Measurements from ENCODE around the gene WDFY1.
A peak's percentile ranks its signal among the peaks of the same experiment; 100 is the strongest.

Gene WDFY1

GRCh38 chr2:223846515-223846914 lies 98.6 kb downstream of the WDFY1 start (continued):
- no peak for TF ChIP-seq ZNF302 (tag by site-specific recombination; IDR thresholded peaks at IDR 0.05; ENCODE audit: low read depth)
- TF ChIP-seq ZNF549 (tag by site-specific recombination; IDR thresholded peaks at IDR 0.05), result no peak
- no peak for TF ChIP-seq FEZF1 (tag by site-specific recombination; IDR thresholded peaks at IDR 0.05)
- no peak for TF ChIP-seq PRDM6 (tag by site-specific recombination; IDR thresholded peaks at IDR 0.05)
- no peak for TF ChIP-seq ZNF26 (tag by site-specific recombination; IDR thresholded peaks at IDR 0.05)
- no peak for TF ChIP-seq ZFP3 (tag by site-specific recombination; IDR thresholded peaks at IDR 0.05; ENCODE audit: low read depth)
- peak; percentile 47; the same call in 1 of the 2 replicates for TF ChIP-seq ZNF394 (tag by site-specific recombination; IDR thresholded peaks at IDR 0.05; ENCODE audit: borderline replicate concordance)
- no peak for TF ChIP-seq ZNF2 (tag by site-specific recombination; IDR thresholded peaks at IDR 0.05)
- no peak for TF ChIP-seq ZNF266 (tag by site-specific recombination; IDR thresholded peaks at IDR 0.05; ENCODE audit: low read depth)
- TF ChIP-seq ZNF704 (tag by site-specific recombination; IDR thresholded peaks at IDR 0.05), result no peak
- no peak for TF ChIP-seq GFI1B (tag by site-specific recombination; IDR thresholded peaks at IDR 0.05)
- TF ChIP-seq ZNF768 (tag by site-specific recombination; IDR thresholded peaks at IDR 0.05), result no peak
- no peak for TF ChIP-seq YY1 (tag by site-specific recombination; IDR thresholded peaks at IDR 0.05)
- no peak for TF ChIP-seq ZNF214 (tag by site-specific recombination; IDR thresholded peaks at IDR 0.05; ENCODE audit: borderline replicate concordance)
- no peak for TF ChIP-seq PBX3 (CRISPR knock-in tag; IDR thresholded peaks at IDR 0.05)
- no peak for TF ChIP-seq HOXD13 (CRISPR knock-in tag; IDR thresholded peaks at IDR 0.05; ENCODE audit: borderline replicate concordance)
- TF ChIP-seq ZNF664 (tag by site-specific recombination; IDR thresholded peaks at IDR 0.05), result no peak
- TF ChIP-seq SCRT2 (tag by site-specific recombination; IDR thresholded peaks at IDR 0.05), result no peak
- TF ChIP-seq ZBTB1 (tag by site-specific recombination; IDR thresholded peaks at IDR 0.05), result no peak
- no peak for TF ChIP-seq MYNN (tag by site-specific recombination; IDR thresholded peaks at IDR 0.05; ENCODE audit: borderline replicate concordance)
- no peak for TF ChIP-seq CTCF (tag by site-specific recombination; IDR thresholded peaks at IDR 0.05)
- TF ChIP-seq ZNF311 (tag by site-specific recombination; IDR thresholded peaks at IDR 0.05; ENCODE audit: borderline replicate concordance), result no peak
- no peak for TF ChIP-seq ZFP41 (tag by site-specific recombination; IDR thresholded peaks at IDR 0.05; ENCODE audit: borderline replicate concordance)
- TF ChIP-seq ZSCAN4 (tag by site-specific recombination; IDR thresholded peaks at IDR 0.05), result no peak
- TF ChIP-seq ZNF600 (tag by site-specific recombination; IDR thresholded peaks at IDR 0.05), result peak; percentile 34; the same call in 1 of the 2 replicates
- TF ChIP-seq ZNF692 (tag by site-specific recombination; IDR thresholded peaks at IDR 0.05), result no peak; the same call in 1 of the 2 replicates
- TF ChIP-seq MEIS1 (CRISPR knock-in tag; IDR thresholded peaks at IDR 0.05; ENCODE audit: borderline replicate concordance), result no peak
